ENCODE results near the gene FMNL2.

The FMNL2 gene

DNA sequence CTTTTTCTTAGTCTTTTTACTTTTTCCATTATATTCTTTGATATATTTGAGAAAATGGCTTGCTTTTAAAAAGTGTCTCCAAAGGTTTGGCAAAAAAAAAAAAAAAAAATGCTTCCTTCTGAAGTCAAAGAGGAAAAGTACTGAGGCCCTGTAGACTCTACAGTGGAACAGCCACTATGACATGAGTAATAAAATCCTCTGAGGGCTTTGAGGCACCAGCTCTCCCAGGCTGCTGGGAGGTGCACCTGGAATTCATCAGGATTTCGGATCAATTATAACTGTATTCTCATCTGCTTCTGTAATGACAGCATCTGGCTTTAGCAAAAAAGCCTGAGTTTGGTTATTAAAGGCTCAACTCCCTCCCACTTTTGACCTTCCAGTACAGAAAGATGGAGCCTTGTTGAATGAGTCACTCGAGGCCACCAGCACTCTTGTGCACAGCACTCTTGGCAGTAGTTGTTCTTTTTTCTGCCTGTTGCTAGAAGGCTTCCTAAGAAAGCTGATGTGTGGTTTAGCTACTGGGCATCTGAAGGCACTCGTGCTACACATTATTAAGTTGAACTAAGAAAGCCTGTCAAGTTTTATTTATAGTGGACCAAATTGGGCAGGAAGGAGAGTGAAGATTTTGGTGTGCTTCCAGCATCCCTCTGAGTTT lies 251.0 kb downstream of the FMNL2 start:
- TF ChIP-seq POLR2AphosphoS5 (IDR thresholded peaks at IDR 0.05; ENCODE audit: borderline replicate concordance, low read depth, low read length) = no peak
- no peak for TF ChIP-seq EZH2 (IDR thresholded peaks at IDR 0.05)
- no peak for TF ChIP-seq FOXP2 (optimal IDR thresholded peaks at IDR 0.05; ENCODE audit: control extremely low read depth, extremely low read length, insufficient read depth)
- no peak overlapping the region for H3K4me3 ChIP-seq
- H3K9ac ChIP-seq (ENCODE audit: insufficient read length) = no peak overlapping the region
- H3K9me3 ChIP-seq (ENCODE audit: low read depth, low read length) = no peaks in the 10 kb centered on the region
- no peak for DNase-seq (ENCODE audit: low read depth, low spot score)
- H3K27ac ChIP-seq = no peak overlapping the region
- H3K36me3 ChIP-seq (ENCODE audit: insufficient read depth, low read length) = no peaks in the 10 kb centered on the region

DNA sequence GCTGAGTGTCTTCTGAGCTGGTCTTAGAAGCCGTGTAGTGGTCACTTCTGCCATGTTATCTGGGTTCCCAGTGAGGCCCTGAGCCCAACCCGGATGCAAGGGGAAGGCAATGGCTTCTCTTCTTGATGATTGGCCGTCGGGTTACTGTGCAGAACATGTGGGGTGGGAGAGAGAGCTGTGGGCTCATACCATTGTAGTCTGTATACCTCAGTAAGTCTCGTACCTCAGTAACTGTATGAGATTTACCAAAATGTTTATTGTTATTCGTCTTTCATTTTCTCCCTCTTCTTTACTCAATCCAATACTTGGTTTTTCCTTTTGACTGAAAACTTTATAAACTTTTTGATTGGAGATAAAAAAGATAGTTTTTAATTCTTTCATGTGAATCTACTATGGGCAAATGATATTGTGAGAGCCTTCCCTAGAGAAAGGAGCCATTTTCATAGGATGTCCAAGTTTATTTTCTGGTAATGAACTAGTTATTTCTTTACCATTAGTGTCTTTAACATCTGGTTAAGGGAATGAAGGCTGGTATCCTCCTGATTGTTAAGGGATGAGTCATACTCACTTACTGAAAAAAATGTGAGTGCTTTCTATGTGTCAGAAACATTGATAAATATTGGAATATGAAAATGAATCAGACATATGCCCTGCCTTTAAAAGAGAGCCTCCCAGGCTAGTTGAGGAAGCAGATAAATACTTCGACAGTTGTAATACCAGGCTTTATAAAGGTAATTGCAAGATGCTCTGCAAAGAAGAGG lies 252.4 kb downstream of the FMNL2 start:
- Histone ChIP-seq H3K9ac (ENCODE audit: insufficient read length) (no peak overlapping the region), H3K27ac (no peak overlapping the region), H3K36me3 (ENCODE audit: insufficient read depth, low read length) (no peaks in the 10 kb centered on the region), H3K4me3 (no peak overlapping the region), H3K9me3 (ENCODE audit: low read depth, low read length) (no peaks in the 10 kb centered on the region)
- no peak for DNase-seq (ENCODE audit: low read depth, low spot score)
- no peak for TF ChIP-seq POLR2AphosphoS5 (IDR thresholded peaks at IDR 0.05; ENCODE audit: borderline replicate concordance, low read depth, low read length)
- TF ChIP-seq FOXP2 (optimal IDR thresholded peaks at IDR 0.05; ENCODE audit: control extremely low read depth, extremely low read length, insufficient read depth) = no peak
- TF ChIP-seq EZH2 (IDR thresholded peaks at IDR 0.05) = no peak

DNA sequence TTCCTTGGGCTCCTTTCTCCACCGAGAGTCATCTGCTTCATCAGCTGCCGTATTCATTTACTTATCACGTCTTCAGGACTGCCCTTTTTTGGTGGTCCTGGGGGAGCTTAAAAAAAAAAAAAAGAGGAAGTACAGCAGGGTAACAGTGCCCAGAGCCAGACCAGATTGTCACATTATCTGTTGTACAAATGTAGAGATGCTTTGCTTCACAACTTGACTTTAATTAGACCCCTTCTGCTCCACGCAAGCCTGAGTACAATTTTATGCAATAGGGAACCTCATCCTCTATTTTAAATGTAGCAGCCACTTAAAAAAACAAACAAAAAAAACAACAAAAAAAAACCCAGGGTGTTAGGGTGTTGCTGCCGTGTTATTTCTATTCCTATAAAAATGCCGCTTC lies 254.0 kb downstream of the FMNL2 start:
- Histone ChIP-seq H3K36me3 (ENCODE audit: insufficient read depth, low read length) (no peaks in the 10 kb centered on the region), H3K4me3 (no peak overlapping the region), H3K9me3 (ENCODE audit: low read depth, low read length) (no peaks in the 10 kb centered on the region), H3K27ac (no peak overlapping the region), H3K9ac (ENCODE audit: insufficient read length) (no peak overlapping the region)
- TF ChIP-seq EZH2 (IDR thresholded peaks at IDR 0.05) (no peak), FOXP2 (optimal IDR thresholded peaks at IDR 0.05; ENCODE audit: control extremely low read depth, extremely low read length, insufficient read depth) (no peak), POLR2AphosphoS5 (IDR thresholded peaks at IDR 0.05; ENCODE audit: borderline replicate concordance, low read depth, low read length) (no peak)
- DNase-seq (ENCODE audit: low read depth, low spot score) = no peak

DNA sequence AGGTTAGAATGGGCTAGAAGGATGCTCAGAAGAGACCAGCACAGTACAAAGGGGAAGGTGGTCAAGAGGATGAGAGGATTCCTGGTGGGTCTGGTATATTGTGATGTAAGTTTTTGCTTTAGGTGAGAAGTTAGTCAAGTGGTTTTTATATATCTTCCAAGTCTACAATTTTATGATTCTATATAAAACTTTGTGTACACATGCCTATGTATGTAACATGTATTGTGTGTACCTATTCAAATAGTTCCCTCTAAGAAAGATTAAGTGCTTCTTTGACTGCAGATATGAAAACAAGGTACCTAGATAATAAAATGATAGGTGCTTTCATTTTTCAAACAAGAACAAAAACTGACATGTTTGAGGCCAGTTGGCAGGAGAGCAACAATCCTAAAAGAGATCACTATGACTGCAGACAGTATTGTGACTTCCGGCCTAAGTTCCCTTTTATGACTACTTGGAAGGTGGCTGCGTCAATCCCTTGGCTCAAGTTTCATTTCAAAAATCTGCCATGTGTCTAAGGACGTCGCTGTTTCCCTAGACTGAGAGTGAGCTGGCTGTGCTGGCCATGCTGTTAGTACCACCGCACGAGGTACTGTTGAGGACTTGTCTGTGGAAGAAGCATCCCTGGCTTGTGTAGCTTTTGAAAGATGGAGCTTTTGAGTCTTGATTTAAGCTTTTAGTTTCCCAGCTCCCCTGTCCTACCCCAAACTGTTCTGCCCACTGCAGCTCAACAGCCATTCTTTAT lies 259.2 kb downstream of the FMNL2 start:
- TF ChIP-seq POLR2AphosphoS5 (IDR thresholded peaks at IDR 0.05; ENCODE audit: borderline replicate concordance, low read depth, low read length) = no peak
- TF ChIP-seq EZH2 (IDR thresholded peaks at IDR 0.05) = no peak
- no peak for TF ChIP-seq FOXP2 (optimal IDR thresholded peaks at IDR 0.05; ENCODE audit: control extremely low read depth, extremely low read length, insufficient read depth)
- no peaks in the 10 kb centered on the region for H3K36me3 ChIP-seq (ENCODE audit: insufficient read depth, low read length)
- no peak for DNase-seq (ENCODE audit: low read depth, low spot score)
- H3K4me3 ChIP-seq = no peak overlapping the region
- no peak overlapping the region for H3K9ac ChIP-seq (ENCODE audit: insufficient read length)
- H3K27ac ChIP-seq = no peak overlapping the region
- no peaks in the 10 kb centered on the region for H3K9me3 ChIP-seq (ENCODE audit: low read depth, low read length)

DNA sequence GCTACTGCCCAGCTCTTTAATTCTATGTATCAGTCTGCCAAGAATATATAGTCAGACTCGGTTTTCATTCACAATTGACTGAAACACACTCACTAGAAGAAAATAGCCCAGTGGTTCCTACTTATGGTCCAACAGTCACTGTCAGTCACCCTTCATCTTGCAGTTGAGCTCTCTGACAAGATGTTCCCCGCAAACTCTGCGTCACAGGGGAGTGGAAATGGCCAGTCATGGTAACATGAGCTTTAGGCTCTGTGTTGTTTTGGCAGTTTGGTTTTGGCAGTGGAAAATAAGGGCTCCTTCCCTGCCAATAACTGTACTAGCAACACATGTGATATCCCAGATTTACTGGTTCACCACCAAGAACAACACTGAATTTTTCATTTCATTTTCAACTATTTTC lies 259.8 kb downstream of the FMNL2 start:
- Histone ChIP-seq H3K4me3 (no peak overlapping the region), H3K9me3 (ENCODE audit: low read depth, low read length) (no peaks in the 10 kb centered on the region), H3K27ac (no peak overlapping the region), H3K9ac (ENCODE audit: insufficient read length) (no peak overlapping the region), H3K36me3 (ENCODE audit: insufficient read depth, low read length) (no peaks in the 10 kb centered on the region)
- TF ChIP-seq FOXP2 (optimal IDR thresholded peaks at IDR 0.05; ENCODE audit: control extremely low read depth, extremely low read length, insufficient read depth) (no peak), EZH2 (IDR thresholded peaks at IDR 0.05) (no peak), POLR2AphosphoS5 (IDR thresholded peaks at IDR 0.05; ENCODE audit: borderline replicate concordance, low read depth, low read length) (no peak)
- DNase-seq (ENCODE audit: low read depth, low spot score) = no peak

DNA sequence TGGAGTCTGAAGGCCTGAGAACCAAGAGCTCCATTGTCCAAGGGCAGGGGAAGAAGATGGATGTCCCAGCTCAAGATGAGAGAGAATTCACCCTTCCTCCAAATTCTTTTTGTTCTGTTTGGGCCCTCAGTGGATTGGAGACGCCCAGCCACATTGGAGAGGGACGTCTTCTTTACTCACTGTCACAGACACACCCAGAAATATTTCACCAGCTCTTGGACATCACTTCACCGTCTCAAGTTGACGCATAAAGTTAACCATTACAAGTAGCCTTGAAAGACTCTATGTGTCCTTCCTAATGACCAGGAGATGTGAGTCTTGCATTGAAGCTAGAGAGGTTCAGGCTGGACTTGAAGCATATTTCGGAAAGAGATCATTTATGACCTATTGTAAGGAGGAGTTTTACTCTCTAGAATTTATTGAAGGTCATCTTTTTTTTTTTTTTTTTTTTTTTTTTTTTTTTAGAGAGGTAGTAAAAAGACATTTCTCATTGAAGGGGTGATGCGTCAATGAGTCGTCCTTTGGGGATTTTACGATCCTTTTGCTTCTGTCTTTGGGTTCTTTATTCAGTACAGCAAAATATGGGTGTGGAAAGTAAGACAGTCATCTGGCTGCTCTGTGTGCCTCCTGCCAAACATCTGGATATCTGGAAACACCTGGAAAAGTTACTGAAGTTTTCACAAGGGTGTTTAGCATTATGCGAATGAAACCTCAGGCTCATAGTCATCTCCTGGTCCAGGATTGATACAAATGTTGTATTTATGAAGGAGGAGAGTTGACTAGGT lies 264.2 kb downstream of the FMNL2 start:
- Histone ChIP-seq H3K36me3 (ENCODE audit: insufficient read depth, low read length) (no peaks in the 10 kb centered on the region), H3K4me3 (no peak overlapping the region), H3K9ac (ENCODE audit: insufficient read length) (no peak overlapping the region), H3K9me3 (ENCODE audit: low read depth, low read length) (no peaks in the 10 kb centered on the region), H3K27ac (no peak overlapping the region)
- no peak for DNase-seq (ENCODE audit: low read depth, low spot score)
- TF ChIP-seq FOXP2 (optimal IDR thresholded peaks at IDR 0.05; ENCODE audit: control extremely low read depth, extremely low read length, insufficient read depth) (no peak), EZH2 (IDR thresholded peaks at IDR 0.05) (no peak), POLR2AphosphoS5 (IDR thresholded peaks at IDR 0.05; ENCODE audit: borderline replicate concordance, low read depth, low read length) (no peak)

DNA sequence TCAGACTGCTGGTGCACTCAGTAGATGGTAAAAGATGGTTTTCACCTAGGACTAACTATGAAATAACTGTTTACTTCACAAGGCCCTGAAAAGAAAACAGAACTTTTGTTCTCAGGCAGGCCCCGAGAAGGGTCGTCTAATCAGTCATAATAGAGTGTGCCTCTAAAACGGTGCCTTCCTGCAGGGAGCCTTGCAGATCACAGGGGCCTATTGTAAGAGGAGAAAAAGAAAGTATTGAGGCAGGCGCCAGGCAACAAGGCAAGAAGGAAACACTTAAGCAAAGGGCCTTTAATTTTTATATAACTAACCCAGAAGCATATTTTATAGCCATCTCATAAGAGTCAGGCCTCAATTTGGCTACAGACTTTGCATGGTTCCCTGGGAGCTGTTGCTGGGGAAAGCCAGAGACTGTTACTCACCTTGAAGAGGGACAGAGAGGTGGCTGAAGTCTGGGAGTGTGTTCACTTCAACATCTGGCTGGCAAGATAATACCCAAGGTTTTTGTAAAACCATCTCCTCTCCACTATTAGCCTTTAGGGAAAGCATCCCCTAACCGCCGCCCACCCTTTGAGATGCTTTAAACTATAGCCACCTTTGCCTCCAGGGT lies 265.2 kb downstream of the FMNL2 start:
- H3K9me3 ChIP-seq (ENCODE audit: low read depth, low read length) = no peaks in the 10 kb centered on the region
- H3K4me3 ChIP-seq = no peak overlapping the region
- H3K27ac ChIP-seq = no peak overlapping the region
- TF ChIP-seq POLR2AphosphoS5 (IDR thresholded peaks at IDR 0.05; ENCODE audit: borderline replicate concordance, low read depth, low read length) = no peak
- no peak for TF ChIP-seq EZH2 (IDR thresholded peaks at IDR 0.05)
- no peak for TF ChIP-seq FOXP2 (optimal IDR thresholded peaks at IDR 0.05; ENCODE audit: control extremely low read depth, extremely low read length, insufficient read depth)
- no peak overlapping the region for H3K9ac ChIP-seq (ENCODE audit: insufficient read length)
- DNase-seq (ENCODE audit: low read depth, low spot score) = no peak
- H3K36me3 ChIP-seq (ENCODE audit: insufficient read depth, low read length) = no peaks in the 10 kb centered on the region
